ENCODE measurements around the gene POMT2.
"Not testable (repeated sequence)": the region's sequence is repeated elsewhere in the genome, so short reads cannot be mapped to it uniquely, and the experiment has no call there.

Gene POMT2

DNA sequence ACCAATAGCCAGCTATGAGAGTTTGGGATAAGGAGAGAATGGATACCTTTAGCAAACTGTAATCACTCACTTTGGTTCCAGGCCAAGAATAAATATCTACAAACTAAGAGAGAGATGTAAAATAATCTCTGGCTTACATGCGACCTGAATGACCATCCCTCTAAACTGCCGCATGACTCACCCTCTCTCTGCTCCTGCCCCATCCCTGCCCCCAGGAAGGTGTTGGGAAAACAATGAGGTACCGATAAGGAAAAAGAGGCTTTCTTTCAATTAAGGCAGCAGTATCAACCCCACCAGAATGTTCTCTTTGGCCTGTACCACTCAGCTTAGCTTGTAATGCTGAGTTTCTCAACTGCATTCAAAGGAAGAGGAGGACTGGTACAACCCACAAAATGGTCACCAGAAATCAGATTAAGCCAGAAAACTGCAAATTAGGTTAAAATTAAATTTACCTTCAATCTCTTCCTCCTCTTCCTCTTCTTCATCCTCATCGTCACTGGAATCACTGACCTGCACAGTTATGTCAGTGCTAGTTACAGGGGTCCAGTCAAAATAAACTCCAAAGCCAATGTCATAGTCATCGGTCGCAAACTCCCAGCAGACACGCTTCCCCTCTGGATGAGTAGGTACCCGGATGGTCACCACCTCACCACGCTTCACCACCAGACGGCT is 22.2 kb upstream of the POMT2 start:
- ChIA-PET POLR2A (no interaction called here), CTCF (interaction anchor here (0.5 to 2.3 kb wide), 2 partner anchors 46 to 191 kb away, joined by 4 to 5 read pairs; no protein-coding TSS in a partner anchor)
- DNase-seq (ENCODE audit: low read depth, low spot score) = no peak
- TF ChIP-seq, protein P1, sequence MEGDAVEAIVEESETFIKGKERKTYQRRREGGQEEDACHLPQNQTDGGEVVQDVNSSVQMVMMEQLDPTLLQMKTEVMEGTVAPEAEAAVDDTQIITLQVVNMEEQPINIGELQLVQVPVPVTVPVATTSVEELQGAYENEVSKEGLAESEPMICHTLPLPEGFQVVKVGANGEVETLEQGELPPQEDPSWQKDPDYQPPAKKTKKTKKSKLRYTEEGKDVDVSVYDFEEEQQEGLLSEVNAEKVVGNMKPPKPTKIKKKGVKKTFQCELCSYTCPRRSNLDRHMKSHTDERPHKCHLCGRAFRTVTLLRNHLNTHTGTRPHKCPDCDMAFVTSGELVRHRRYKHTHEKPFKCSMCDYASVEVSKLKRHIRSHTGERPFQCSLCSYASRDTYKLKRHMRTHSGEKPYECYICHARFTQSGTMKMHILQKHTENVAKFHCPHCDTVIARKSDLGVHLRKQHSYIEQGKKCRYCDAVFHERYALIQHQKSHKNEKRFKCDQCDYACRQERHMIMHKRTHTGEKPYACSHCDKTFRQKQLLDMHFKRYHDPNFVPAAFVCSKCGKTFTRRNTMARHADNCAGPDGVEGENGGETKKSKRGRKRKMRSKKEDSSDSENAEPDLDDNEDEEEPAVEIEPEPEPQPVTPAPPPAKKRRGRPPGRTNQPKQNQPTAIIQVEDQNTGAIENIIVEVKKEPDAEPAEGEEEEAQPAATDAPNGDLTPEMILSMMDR (IDR thresholded peaks at IDR 0.05; ENCODE audit: insufficient read depth, low read length, missing control alignments) = no peak
- no peak overlapping the region for H3K4me3 ChIP-seq (ENCODE audit: low read depth, low read length)

DNA sequence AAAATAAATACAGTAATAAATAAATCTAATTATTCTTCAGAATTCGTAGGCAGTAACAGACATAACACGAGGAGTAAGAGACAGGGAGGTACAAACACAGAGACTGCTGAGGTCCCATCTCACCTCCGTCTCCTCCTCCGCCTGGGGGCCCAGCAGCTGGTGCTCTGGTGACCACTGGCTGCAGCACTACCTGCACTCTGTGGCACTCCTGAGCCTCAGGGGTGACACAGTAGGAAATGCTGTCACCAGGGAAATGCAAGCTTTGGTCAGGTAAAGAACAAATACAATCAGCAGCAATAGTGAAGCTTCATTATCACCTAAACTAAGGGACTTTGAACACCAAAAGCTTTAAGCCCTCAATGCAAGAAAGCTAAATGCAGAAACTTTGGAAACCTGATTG is 19.7 kb upstream of the POMT2 start:
- TF ChIP-seq, protein P1 (IDR thresholded peaks at IDR 0.05; ENCODE audit: insufficient read depth, low read length, missing control alignments) = no peak
- ChIA-PET POLR2A (no interaction called here), CTCF (interaction anchor here (0.8 to 4.4 kb wide), 2 partner anchors 25 to 28 kb away, joined by 3 to 20 read pairs; no protein-coding TSS in a partner anchor)
- H3K4me3 ChIP-seq (ENCODE audit: low read depth, low read length) = no peak overlapping the region
- no peak for DNase-seq (ENCODE audit: low read depth, low spot score)

DNA sequence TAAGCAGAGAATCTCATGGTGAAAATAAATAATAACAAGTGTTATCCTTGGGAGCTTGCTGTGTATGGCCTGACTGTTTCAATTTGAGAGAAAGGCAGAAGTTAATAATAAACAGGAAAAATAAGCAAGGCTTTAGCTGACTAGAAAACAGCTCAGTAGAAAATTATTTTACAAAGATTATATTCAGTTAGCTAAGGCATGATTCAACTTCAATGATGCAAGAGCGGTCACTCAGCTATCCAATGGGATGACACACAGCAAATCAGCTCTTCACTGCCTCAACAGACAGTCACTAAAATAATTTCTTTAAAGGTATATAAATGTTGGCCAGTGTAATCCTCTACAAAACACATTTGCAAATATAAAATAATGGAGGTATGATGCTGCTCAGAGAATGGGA is 18.7 kb upstream of the POMT2 start:
- CTCF ChIA-PET = interaction anchor here (1.0 to 4.4 kb wide), 3 partner anchors 10 to 24 kb away, joined by 3 to 20 read pairs (median 5); partner anchors contain the start of gene GSTZ1
- DNase-seq (ENCODE audit: low read depth, low spot score) = no peak
- POLR2A ChIA-PET = no interaction called here

DNA sequence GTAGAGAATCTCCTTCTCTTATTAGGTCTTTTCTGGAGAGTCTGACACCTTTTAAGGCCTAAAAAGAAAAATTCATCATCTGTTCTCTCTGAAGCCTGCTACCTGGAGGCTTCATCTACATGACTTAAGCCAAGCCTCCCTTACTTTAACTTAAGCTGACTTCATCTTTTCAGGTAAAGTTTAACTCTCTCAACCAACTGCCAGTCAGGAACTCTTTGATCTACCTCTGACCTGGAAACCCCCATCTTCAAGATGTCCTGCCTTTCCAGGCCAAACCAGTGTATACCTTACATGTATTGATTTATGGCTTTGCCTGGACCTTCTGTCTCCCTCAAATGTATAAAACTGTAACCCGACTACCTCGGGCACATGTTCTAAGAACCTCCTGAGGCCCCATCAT is 17.6 kb upstream of the POMT2 start:
- POLR2A ChIA-PET = no interaction called here

More for the DNA sequence above, 18.7 kb upstream of the POMT2 start:
- TF ChIP-seq, protein P1 (IDR thresholded peaks at IDR 0.05; ENCODE audit: insufficient read depth, low read length, missing control alignments) = no peak
- no peak overlapping the region for H3K4me3 ChIP-seq (ENCODE audit: low read depth, low read length)

DNA sequence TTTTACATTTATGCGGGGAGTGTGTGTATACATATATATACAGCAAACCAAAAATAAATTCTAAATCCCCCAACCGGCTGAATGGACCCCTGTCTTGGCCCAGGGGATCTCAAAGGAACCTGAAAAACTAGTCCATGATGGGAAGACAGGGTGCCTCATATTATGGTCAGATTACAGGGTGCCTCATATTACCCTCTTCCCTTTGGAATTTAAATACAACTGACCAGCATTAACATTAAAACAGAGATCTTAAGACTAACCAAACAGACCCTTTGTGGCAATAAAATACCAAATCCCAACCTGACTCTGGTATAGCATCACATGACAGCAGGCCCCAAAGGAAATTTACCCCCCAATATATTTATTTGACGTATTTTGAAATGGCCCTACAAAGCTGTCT is 17.2 kb upstream of the POMT2 start:
- H3K4me3 ChIP-seq (ENCODE audit: low read depth, low read length) = no peak overlapping the region
- TF ChIP-seq, protein P1 (IDR thresholded peaks at IDR 0.05; ENCODE audit: insufficient read depth, low read length, missing control alignments) = no peak
- ChIA-PET POLR2A (no interaction called here), CTCF (interaction anchor here (1.0 to 4.4 kb wide), 3 partner anchors 14 to 31 kb away, joined by 3 to 20 read pairs (median 3); no protein-coding TSS in a partner anchor)
- DNase-seq (ENCODE audit: low read depth, low spot score) = no peak

More for the DNA sequence above, 17.6 kb upstream of the POMT2 start:
- CTCF ChIA-PET = interaction anchor here (1.0 to 4.4 kb wide), 3 partner anchors 9 to 31 kb away, joined by 3 to 20 read pairs (median 5); no protein-coding TSS in a partner anchor
- no peak overlapping the region for H3K4me3 ChIP-seq (ENCODE audit: low read depth, low read length)
- DNase-seq (ENCODE audit: low read depth, low spot score) = no peak
- TF ChIP-seq, protein P1 (IDR thresholded peaks at IDR 0.05; ENCODE audit: insufficient read depth, low read length, missing control alignments) = no peak

DNA sequence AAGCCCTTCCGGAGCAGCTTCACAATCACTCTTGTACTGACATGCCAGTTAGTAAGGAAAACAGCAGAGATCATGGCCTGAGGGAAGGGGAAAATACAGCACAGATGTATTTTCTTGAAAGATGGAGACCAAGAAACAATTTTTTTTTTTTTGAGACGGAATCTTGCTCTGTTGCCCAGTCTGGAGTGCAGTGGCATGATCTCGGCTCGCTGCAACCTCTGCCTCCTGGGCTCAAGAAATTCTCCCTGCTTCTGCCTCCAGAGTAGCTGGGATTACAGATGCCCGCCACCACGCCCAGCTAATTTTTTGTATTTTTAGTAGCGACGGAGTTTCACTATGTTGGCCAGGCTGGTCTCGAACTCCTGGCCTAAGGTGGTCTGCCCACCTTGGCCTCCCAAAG is 16.6 kb upstream of the POMT2 start:
- DNase-seq (ENCODE audit: low read depth, low spot score); POLR2A ChIA-PET; H3K4me3 ChIP-seq (ENCODE audit: low read depth, low read length): not testable (repeated sequence)
- CTCF ChIA-PET = interaction anchor here (1.4 to 4.4 kb wide), 2 partner anchors 13 to 22 kb away, joined by 3 to 20 read pairs; no protein-coding TSS in a partner anchor

All from AG04449 (cell line).